NT2/D1 (cell line): ENCODE data around the gene VPS45.

Source experiments
- DNase-seq: peaks from one replicate; pipeline ENCODE4 v3.0.0-alpha.2; 2011; ENCODE audit warnings: low read depth, low spot score
- H3K27me3 ChIP-seq: 2 replicates; pipeline ENCODE4 v1.6.0; 2011; ENCODE audit warnings: mild to moderate bottlenecking; ENCODE audit not compliant: insufficient read length, insufficient read depth
- H3K36me3 ChIP-seq: 2 replicates; pipeline ENCODE4 v1.6.1; 2011; ENCODE audit warnings: mild to moderate bottlenecking, low read length, mixed read lengths; ENCODE audit not compliant: insufficient read depth, insufficient read length
- H3K4me1 ChIP-seq: 2 replicates; pipeline ENCODE4 v1.5.1; 2011; ENCODE audit not compliant: insufficient read depth, insufficient read length
- H3K4me3 ChIP-seq: 2 replicates; pipeline ENCODE4 v1.5.1; 2011; ENCODE audit warnings: low read depth; ENCODE audit not compliant: insufficient read length
- H3K9ac ChIP-seq: 2 replicates; pipeline ENCODE4 v1.6.0; 2011; ENCODE audit warnings: low read depth; ENCODE audit not compliant: insufficient read length
- H3K9me3 ChIP-seq: 2 replicates; pipeline ENCODE4 v1.5.1; 2011; ENCODE audit warnings: mild to moderate bottlenecking, low read length; ENCODE audit not compliant: insufficient read depth
- SUZ12 ChIP-seq: IDR thresholded peaks from 2 replicates; pipeline ENCODE4 v1.6.1; 2011; ENCODE audit not compliant: insufficient read length, insufficient read depth; ENCODE audit errors: extremely low read depth
- YY1 ChIP-seq: IDR thresholded peaks from 2 replicates; pipeline ENCODE4 v1.6.1; 2011; ENCODE audit not compliant: insufficient read length, insufficient read depth
- ZNF274 ChIP-seq: IDR thresholded peaks from 2 replicates; pipeline ENCODE4 v1.6.1; 2011; ENCODE audit warnings: mild to moderate bottlenecking, low read depth, low read length

The VPS45 gene

DNA sequence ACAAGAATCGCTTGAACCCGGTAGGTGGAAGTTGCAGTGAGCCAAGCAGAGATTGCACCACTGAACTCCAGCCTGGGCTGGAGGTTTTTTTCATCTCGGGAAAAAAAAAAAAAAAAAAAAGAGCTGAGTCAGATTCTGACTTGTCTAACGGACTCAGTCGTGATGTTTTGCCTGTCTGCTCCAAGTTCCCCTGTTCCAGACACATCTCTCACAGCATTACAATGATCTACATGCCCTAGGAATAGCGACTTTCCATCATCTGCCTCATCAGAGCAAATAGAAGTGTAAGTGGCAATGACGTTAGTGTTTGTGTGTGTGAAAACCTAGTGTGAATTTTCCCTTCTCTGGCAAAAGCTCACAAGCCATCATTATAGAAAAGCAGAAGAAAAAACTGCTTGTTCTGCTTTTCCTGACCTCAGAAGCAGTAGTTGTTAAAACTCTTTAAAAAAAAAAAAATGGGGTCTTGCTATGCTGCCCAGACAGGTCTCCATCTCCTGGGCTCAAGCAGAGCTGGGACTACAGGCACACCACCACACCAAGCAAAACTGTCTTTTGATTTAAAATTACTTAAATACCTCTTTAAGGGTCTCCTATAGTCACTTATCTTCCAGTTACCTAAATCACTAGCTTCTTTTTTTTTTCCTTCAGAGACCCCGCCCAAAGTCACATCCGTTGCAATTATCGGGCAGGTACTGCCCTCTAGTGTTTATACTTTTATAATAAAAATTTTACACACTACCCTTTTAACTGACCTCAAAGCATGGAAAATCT, 119.4 kb downstream of the VPS45 start:
- Histone ChIP-seq H3K4me3 (no peak overlapping the region), H3K9me3 (peaks cover 10% of the 10 kb centered on the region), H3K27me3 (no peaks in the 10 kb centered on the region), H3K9ac (no peak overlapping the region), H3K36me3 (no peaks in the 10 kb centered on the region), H3K4me1 (no peaks in the 10 kb centered on the region)
- peak; percentile 63 for DNase-seq
- TF ChIP-seq ZNF274 (no peak), SUZ12 (no peak), YY1 (no peak)

DNA sequence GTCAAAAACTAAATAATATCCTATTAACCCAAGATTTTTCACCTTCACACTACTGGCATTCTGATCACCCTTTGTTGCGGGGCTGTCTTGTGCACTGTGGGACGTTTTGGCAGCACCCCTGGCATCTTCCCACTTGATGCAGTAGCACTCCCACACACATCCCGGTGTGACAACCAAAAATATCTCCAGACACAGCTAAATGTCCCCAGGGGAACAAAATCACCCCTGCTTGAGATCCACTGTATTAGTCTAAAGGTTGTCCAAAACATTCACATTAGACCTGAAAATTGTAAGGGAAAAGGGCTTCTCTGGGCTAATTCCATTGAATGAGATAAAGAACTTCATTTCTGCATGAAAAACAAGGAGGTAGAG, 120.0 kb downstream of the VPS45 start:
- Histone ChIP-seq H3K27me3 (no peaks in the 10 kb centered on the region), H3K36me3 (no peaks in the 10 kb centered on the region), H3K9me3 (peaks cover 11% of the 10 kb centered on the region), H3K9ac (peak overlapping the region; percentile 24), H3K4me1 (no peaks in the 10 kb centered on the region), H3K4me3 (no peak overlapping the region)
- TF ChIP-seq SUZ12, result no peak
- no peak for TF ChIP-seq ZNF274
- TF ChIP-seq YY1, result no peak
- no peak for DNase-seq

DNA sequence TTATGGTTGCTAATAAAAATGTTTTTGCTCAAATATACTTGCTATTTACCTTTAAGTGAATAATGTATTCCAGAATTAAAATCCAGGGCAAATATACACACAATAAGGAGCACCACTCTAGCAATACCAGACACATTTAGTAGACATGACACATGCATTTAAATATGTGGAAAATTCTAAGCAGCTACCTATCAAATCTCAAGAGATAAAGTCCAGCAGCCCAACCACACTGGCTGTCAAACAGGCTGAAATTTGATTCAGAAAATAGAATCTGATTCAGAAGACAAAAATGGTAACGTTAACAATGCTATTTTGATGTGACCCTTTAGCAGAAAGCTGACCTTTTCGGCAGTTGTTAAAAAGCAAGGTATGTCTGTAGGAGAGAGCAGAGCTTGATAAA, 124.4 kb downstream of the VPS45 start:
- Histone ChIP-seq H3K9me3 (peaks cover 33% of the 10 kb centered on the region), H3K27me3 (no peaks in the 10 kb centered on the region), H3K36me3 (no peaks in the 10 kb centered on the region), H3K9ac (no peak overlapping the region), H3K4me3 (no peak overlapping the region), H3K4me1 (no peaks in the 10 kb centered on the region)
- no peak for DNase-seq
- TF ChIP-seq YY1 (no peak), ZNF274 (no peak), SUZ12 (no peak)

DNA sequence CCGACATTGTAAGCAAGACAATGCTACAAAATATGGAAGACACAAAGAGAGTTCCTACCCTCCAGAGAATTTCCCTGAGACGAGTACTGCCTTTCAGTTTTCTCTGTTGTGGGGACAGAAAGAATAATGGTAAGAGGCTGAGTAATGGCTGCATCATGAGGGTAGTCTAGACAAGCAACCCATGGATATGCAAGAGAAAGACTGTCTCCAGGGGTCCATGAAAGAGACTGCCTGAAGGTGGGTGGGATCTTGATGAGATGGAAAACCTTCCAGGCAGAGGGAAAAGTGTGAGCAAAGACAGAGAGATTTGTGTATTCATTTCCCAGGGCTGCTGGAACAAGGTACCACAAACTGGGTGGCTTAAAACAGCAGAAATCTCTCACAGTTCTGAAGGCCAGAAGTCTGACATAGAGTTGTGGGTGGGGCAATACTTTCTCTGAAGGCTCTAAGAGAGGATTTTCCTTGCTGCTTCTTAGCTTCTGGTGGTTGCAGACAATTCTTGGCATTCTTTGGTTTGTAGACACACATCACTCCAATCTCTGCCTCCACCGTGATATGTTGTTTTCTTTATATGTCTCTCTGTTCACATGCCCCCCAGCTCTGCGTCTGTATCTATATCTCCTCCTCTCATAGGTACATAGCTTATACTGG, 126.9 kb downstream of the VPS45 start:
- DNase-seq, result peak; percentile 70
- TF ChIP-seq ZNF274 (no peak), YY1 (no peak), SUZ12 (no peak)

More for the DNA sequence above, 126.9 kb downstream of the VPS45 start:
- H3K9ac ChIP-seq, result no peak overlapping the region
- no peaks in the 10 kb centered on the region for H3K27me3 ChIP-seq
- H3K4me1 ChIP-seq, result no peaks in the 10 kb centered on the region
- peaks cover 33% of the 10 kb centered on the region for H3K9me3 ChIP-seq
- H3K4me3 ChIP-seq, result no peak overlapping the region
- H3K36me3 ChIP-seq, result no peaks in the 10 kb centered on the region
